GM19238 (cell line): ENCODE results near the gene NFE2L3.
A peak's percentile ranks its signal among the peaks of the same experiment; 100 is the strongest.
"Not testable (repeated sequence)": the region's sequence is repeated elsewhere in the genome, so short reads cannot be mapped to it uniquely, and the experiment has no call there.

Experiments
- DNase-seq: peaks from one replicate; pipeline ENCODE4 v3.0.0; 2011; ENCODE audit warnings: low spot score; ENCODE audit not compliant: insufficient read length

NFE2L3 gene

GRCh38 chr7:26167303-26167934 is 15.4 kb downstream of the NFE2L3 start:
- peak; percentile 32 for DNase-seq

DNA sequence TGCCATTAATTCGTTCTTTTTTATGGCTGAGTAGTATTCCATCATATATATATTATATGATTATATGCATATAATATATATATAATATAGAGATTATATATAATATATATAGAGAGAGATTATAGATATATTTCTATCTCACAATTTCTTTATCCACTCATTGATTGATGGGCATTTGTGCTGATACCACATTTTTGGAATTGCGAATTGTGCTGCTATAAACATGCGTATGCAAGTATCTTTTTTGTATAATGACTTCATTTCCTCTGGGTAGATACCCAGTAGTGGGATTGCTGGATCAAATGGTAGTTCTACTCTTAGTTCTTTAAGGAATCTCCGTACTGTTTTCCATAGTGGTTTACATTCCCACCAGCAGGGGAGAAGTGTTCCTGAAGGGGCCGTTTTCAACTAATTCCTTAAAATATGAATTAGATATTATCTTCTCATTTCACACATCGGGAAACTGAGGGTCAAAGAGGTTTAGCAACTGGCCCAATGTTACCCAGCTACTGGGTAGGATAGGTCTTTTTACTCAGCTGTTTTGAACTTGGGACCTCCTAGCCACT is 16.5 kb downstream of the NFE2L3 start:
- no peak for DNase-seq

- DNase-seq: no peak
These were observed 17.3 kb downstream of the NFE2L3 start for GRCh38 chr7:26169271-26169670.

- no peak for DNase-seq
These were observed 18.7 kb downstream of the NFE2L3 start for GRCh38 chr7:26170663-26171062.

- no peak for DNase-seq
These were observed 19.6 kb downstream of the NFE2L3 start for GRCh38 chr7:26171601-26172000.

DNA sequence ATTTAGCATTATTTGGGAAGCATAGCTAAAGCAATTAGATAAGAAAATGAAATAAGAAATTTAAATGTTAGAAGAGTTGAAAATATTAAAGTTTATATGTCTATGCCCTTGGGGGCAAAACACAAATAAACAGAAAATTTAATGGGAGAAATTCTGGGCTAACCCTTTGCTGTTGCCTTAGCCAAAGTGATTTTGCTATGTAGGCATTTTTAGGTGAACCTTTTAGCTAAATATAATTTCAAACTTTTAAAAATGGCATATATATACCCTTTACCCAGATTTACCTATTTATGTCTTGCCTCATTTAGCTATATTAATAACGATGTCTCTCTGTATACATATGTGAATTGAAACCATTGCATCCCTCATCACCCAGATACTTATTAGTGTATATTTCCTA is 20.1 kb downstream of the NFE2L3 start:
- no peak for DNase-seq

DNA sequence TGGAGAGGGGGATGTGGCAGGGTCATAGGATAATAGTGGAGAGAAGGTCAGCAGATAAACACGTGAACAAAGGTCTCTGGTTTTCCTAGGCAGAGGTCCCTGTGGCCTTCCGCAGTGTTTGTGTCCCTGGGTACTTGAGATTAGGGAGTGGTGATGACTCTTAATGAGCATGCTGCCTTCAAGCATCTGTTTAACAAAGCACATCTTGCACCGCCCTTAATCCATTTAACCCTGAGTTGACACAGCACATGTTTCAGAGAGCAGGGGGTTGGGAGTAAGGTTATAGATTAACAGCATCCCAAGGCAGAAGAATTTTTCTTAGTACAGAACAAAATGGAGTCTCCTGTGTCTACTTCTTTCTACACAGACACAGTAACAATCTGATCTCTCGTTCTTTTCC is 23.9 kb downstream of the NFE2L3 start:
- not testable (repeated sequence) for DNase-seq

GRCh38 chr7:26176696-26177095 is 24.7 kb downstream of the NFE2L3 start:
- DNase-seq: not testable (repeated sequence)

DNA sequence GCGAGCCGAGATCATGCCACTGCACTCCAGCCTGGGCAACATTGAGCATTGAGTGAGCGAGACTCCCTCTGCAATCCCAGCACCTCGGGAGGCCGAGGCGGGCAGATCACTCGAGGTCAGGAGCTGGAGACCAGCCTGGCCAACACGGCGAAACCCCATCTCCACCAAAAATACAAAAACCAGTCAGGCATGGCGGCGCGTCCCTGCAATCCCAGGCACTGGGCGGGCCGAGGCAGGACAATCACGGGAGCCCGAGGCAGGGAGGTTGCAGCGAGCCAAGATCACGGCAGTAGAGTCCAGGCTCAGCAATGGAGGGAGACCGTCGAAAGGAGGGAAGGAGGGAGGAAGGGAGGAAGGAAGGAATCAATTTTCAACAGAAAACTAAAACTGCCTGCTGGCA is 25.3 kb downstream of the NFE2L3 start:
- not testable (repeated sequence) for DNase-seq

GRCh38 chr7:26178272-26178960 is 26.4 kb downstream of the NFE2L3 start:
- no peak for DNase-seq

- no peak for DNase-seq
These were observed 27.4 kb downstream of the NFE2L3 start for GRCh38 chr7:26179422-26179821.

GRCh38 chr7:26179826-26180497 is 28.0 kb downstream of the NFE2L3 start:
- no peak for DNase-seq

GRCh38 chr7:26180792-26181198 is 28.8 kb downstream of the NFE2L3 start:
- no peak for DNase-seq

DNA sequence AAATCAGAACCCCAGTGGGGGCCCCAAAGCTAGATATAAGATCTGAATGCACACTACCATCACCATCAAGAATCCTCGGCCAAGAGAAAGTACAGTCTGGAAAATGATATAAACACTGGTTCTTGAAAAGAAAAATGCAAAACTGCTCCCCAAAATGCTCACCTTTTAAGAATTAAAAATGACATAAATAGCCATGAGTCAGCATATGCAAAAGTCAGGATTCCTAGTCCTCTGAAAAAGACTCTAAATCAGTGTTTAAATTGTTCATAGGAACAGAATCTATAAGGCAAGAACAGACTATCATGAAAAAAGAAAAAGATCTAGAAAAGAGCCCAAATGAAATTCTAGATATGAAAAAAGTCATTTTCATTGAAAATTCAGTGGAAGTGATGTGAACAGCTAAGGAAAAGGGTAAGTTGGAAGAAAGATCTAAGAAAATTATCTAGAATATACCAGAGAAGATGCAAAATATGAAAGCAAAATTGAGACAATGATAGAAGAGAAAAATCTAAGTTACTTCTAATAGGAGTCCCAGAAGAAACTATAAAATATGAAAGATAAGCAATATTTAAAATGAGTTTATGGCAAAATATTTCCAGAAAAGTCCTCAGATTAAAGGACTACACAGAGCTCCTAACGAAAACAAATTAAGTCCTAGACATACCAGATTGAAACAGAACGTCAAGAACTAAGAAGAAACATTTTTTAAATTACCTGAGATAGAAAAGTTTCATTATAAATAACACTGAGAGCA is 29.7 kb downstream of the NFE2L3 start:
- no peak for DNase-seq

- DNase-seq: no peak
These were observed 30.3 kb downstream of the NFE2L3 start for GRCh38 chr7:26182283-26182682.

- no peak for DNase-seq
These were observed 30.7 kb downstream of the NFE2L3 start for GRCh38 chr7:26182706-26183105.

DNA sequence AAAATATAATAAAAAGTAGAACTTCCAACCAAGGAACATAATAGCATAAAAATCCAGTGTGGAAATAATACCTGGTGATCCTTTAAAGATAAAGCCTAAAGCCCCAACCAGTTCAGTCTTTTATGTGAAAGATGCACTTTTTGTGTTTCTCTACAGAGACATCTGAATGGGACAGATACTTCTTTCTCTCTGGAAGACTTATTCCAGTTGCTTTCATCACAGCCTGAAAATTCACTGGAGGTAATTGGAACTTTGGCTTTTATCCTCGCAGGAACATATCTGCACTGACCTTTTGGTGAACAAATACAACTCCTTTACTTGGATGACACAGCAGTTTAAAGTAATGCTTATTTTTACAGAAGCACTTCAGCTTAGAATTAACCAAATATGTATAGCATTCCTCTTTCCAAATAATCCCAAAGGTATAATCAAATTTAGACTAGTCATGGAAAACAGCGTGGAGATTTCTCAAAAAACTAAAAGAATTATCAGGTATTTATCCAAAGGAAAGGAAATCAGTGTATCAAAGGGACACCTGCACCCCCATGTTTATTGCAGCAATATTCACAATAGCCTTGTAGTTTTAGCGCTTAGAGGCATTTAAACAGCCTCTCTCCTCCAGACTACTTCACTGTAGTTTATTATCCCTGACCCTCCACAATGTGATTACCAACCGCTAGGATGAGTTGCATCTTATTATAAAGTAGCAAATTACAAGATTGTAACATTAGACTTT is 31.7 kb downstream of the NFE2L3 start:
- no peak for DNase-seq

DNA sequence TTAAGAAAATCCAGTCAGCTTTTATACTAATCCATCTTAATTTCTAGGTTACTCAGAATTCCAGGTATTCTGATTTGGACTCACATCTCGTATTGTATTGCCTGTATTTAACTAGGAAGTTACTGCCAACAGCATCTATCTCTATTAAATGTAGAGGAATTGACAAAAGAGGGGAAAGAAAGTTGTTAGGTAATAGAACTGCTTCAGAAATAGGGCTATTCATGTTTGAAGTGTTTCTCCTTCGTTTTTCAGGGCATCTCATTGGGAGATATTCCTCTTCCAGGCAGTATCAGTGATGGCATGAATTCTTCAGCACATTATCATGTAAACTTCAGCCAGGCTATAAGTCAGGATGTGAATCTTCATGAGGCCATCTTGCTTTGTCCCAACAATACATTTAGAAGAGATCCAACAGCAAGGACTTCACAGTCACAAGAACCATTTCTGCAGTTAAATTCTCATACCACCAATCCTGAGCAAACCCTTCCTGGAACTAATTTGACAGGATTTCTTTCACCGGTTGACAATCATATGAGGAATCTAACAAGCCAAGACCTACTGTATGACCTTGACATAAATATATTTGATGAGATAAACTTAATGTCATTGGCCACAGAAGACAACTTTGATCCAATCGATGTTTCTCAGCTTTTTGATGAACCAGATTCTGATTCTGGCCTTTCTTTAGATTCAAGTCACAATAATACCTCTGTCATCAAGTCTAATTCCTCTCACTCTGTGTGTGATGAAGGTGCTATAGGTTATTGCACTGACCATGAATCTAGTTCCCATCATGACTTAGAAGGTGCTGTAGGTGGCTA is 32.5 kb downstream of the NFE2L3 start:
- not testable (repeated sequence) for DNase-seq

DNA sequence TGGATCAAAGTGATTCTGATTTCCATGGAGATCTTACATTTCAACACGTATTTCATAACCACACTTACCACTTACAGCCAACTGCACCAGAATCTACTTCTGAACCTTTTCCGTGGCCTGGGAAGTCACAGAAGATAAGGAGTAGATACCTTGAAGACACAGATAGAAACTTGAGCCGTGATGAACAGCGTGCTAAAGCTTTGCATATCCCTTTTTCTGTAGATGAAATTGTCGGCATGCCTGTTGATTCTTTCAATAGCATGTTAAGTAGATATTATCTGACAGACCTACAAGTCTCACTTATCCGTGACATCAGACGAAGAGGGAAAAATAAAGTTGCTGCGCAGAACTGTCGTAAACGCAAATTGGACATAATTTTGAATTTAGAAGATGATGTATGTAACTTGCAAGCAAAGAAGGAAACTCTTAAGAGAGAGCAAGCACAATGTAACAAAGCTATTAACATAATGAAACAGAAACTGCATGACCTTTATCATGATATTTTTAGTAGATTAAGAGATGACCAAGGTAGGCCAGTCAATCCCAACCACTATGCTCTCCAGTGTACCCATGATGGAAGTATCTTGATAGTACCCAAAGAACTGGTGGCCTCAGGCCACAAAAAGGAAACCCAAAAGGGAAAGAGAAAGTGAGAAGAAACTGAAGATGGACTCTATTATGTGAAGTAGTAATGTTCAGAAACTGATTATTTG is 33.3 kb downstream of the NFE2L3 start:
- no peak for DNase-seq

DNA sequence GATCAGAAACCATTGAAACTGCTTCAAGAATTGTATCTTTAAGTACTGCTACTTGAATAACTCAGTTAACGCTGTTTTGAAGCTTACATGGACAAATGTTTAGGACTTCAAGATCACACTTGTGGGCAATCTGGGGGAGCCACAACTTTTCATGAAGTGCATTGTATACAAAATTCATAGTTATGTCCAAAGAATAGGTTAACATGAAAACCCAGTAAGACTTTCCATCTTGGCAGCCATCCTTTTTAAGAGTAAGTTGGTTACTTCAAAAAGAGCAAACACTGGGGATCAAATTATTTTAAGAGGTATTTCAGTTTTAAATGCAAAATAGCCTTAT is 33.8 kb downstream of the NFE2L3 start:
- DNase-seq: no peak
